ENCODE data around the gene DNAJC24.

- TF ChIP-seq, protein P1, sequence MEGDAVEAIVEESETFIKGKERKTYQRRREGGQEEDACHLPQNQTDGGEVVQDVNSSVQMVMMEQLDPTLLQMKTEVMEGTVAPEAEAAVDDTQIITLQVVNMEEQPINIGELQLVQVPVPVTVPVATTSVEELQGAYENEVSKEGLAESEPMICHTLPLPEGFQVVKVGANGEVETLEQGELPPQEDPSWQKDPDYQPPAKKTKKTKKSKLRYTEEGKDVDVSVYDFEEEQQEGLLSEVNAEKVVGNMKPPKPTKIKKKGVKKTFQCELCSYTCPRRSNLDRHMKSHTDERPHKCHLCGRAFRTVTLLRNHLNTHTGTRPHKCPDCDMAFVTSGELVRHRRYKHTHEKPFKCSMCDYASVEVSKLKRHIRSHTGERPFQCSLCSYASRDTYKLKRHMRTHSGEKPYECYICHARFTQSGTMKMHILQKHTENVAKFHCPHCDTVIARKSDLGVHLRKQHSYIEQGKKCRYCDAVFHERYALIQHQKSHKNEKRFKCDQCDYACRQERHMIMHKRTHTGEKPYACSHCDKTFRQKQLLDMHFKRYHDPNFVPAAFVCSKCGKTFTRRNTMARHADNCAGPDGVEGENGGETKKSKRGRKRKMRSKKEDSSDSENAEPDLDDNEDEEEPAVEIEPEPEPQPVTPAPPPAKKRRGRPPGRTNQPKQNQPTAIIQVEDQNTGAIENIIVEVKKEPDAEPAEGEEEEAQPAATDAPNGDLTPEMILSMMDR (conservative IDR thresholded peaks at IDR 0.05 in 1 of 2, IDR thresholded peaks at IDR 0.05 in 1 of 2; ENCODE audit: extremely low read depth in 1 of 2, insufficient read depth in 1 of 2, low read depth in 1 of 2, low read length in 2 of 2): no peak
- TF ChIP-seq EZH2 (IDR thresholded peaks at IDR 0.05; ENCODE audit: borderline replicate concordance, low read length): no peak
Measured at GRCh38 chr11:31355817-31356216, 13.8 kb upstream of the DNAJC24 start.
